NCI-H446 treated with DMSO at 0.1 percent for 48 hours (cell line): ENCODE results near the gene DOK7.
"Not testable (repeated sequence)": the region's sequence is repeated elsewhere in the genome, so short reads cannot be mapped to it uniquely, and the experiment has no call there.

Source experiments
- DNase-seq: peaks from one replicate; lab custom pipeline; 2025; lab: John Stamatoyannopoulos, UW

Gene DOK7

GRCh38 chr4:3502941-3503936 lies 40.1 kb downstream of the DOK7 start:
- no peak for DNase-seq

- DNase-seq, result no peak
These were observed 42.1 kb downstream of the DOK7 start for GRCh38 chr4:3505231-3505630.

- DNase-seq, result no peak
These were observed 45.4 kb downstream of the DOK7 start for GRCh38 chr4:3508542-3508941.

- no peak for DNase-seq
These were observed 47.4 kb downstream of the DOK7 start for GRCh38 chr4:3510481-3510880.

GRCh38 chr4:3511187-3511586 lies 48.1 kb downstream of the DOK7 start:
- no peak for DNase-seq

GRCh38 chr4:3511601-3512000 lies 48.5 kb downstream of the DOK7 start:
- DNase-seq, result not testable (repeated sequence)

GRCh38 chr4:3512279-3512678 lies 49.2 kb downstream of the DOK7 start:
- DNase-seq, result no peak

GRCh38 chr4:3512719-3513118 lies 49.6 kb downstream of the DOK7 start:
- no peak for DNase-seq

- no peak for DNase-seq
These were observed 50.7 kb downstream of the DOK7 start for GRCh38 chr4:3513807-3514206.

- DNase-seq, result no peak
These were observed 51.2 kb downstream of the DOK7 start for GRCh38 chr4:3514221-3514780.

- DNase-seq, result no peak
These were observed 51.8 kb downstream of the DOK7 start for GRCh38 chr4:3514806-3515501.

GRCh38 chr4:3515646-3516045 lies 52.5 kb downstream of the DOK7 start:
- DNase-seq, result no peak

- DNase-seq, result no peak
These were observed 53.1 kb downstream of the DOK7 start for GRCh38 chr4:3516061-3516835.

GRCh38 chr4:3516836-3517730 lies 54.0 kb downstream of the DOK7 start:
- no peak for DNase-seq

- no peak for DNase-seq
These were observed 54.8 kb downstream of the DOK7 start for GRCh38 chr4:3517731-3518510.

GRCh38 chr4:3518511-3518880 lies 55.4 kb downstream of the DOK7 start:
- no peak for DNase-seq

GRCh38 chr4:3518941-3519340 lies 55.8 kb downstream of the DOK7 start:
- DNase-seq, result no peak

GRCh38 chr4:3519468-3520264 lies 56.6 kb downstream of the DOK7 start:
- no peak for DNase-seq

GRCh38 chr4:3520276-3520675 lies 57.2 kb downstream of the DOK7 start:
- DNase-seq, result no peak
